Mesendoderm (in vitro differentiated cells): Measurements from ENCODE around the gene LRRC75A.
"Not testable (repeated sequence)": the region's sequence is repeated elsewhere in the genome, so short reads cannot be mapped to it uniquely, and the experiment has no call there.

ENCODE experiments used
- DNase-seq: peaks from one replicate; pipeline ENCODE4 v3.0.0; 2013
- H2AK5ac ChIP-seq: 2 replicates; pipeline ENCODE4 v1.6.1; 2013; ENCODE audit warnings: low read length, inconsistent platforms
- H2BK120ac ChIP-seq: 2 replicates; pipeline ENCODE4 v1.6.1; 2013; ENCODE audit warnings: low read depth, mild to moderate bottlenecking, low read length, moderate library complexity, mixed read lengths
- H2BK15ac ChIP-seq: replicated peaks from 2 replicates; pipeline ENCODE4 v1.6.1; 2013; ENCODE audit warnings: low read depth, mild to moderate bottlenecking, moderate library complexity
- H2BK5ac ChIP-seq: 2 replicates; pipeline ENCODE4 v1.6.1; 2013; ENCODE audit warnings: low read length, inconsistent platforms
- H3K18ac ChIP-seq: 2 replicates; pipeline ENCODE4 v1.6.1; 2013; ENCODE audit warnings: mild to moderate bottlenecking, low read length, mixed read lengths
- H3K23ac ChIP-seq: one replicate; pipeline ENCODE4 v1.6.1; 2013; ENCODE audit warnings: low read length
- H3K27ac ChIP-seq: 2 replicates; pipeline ENCODE4 v1.5.1; 2013; ENCODE audit warnings: low read depth, mild to moderate bottlenecking, inconsistent platforms, low read length, moderate library complexity
- H3K27me3 ChIP-seq: 2 replicates; pipeline ENCODE4 v1.6.1; 2013; ENCODE audit warnings: low read length, control low read depth, mild to moderate bottlenecking, inconsistent platforms; ENCODE audit not compliant: insufficient read depth, poor library complexity
- H3K36me3 ChIP-seq: 2 replicates; pipeline ENCODE4 v1.6.1; 2013; ENCODE audit warnings: low read length, inconsistent platforms; ENCODE audit not compliant: control insufficient read depth, insufficient read depth
- H3K4ac ChIP-seq: one replicate; pipeline ENCODE4 v1.6.1; 2013; ENCODE audit warnings: low read depth, mild to moderate bottlenecking, low read length, moderate library complexity
- H3K4me1 ChIP-seq: 2 replicates; pipeline ENCODE4 v1.6.1; 2013; ENCODE audit warnings: low read depth, low read length, inconsistent platforms; ENCODE audit not compliant: control insufficient read depth
- H3K4me2 ChIP-seq: 2 replicates; pipeline ENCODE4 v1.6.1; 2013; ENCODE audit warnings: low read length
- H3K4me3 ChIP-seq: 2 replicates; pipeline ENCODE4 v1.5.1; 2013; ENCODE audit warnings: mild to moderate bottlenecking, low read length
- H3K56ac ChIP-seq: one replicate; pipeline ENCODE4 v1.6.1; 2013; ENCODE audit warnings: low read length
- H3K79me1 ChIP-seq: 2 replicates; pipeline ENCODE4 v1.6.1; 2013; ENCODE audit warnings: low read length, inconsistent platforms
- H3K79me2 ChIP-seq: 2 replicates; pipeline ENCODE4 v1.6.1; 2013; ENCODE audit warnings: mild to moderate bottlenecking, low read length; ENCODE audit not compliant: control insufficient read depth, insufficient read depth
- H3K9ac ChIP-seq: 2 replicates; pipeline ENCODE4 v1.6.1; 2013; ENCODE audit warnings: low read length, inconsistent platforms
- H4K5ac ChIP-seq: one replicate; pipeline ENCODE4 v1.6.1; 2013; ENCODE audit warnings: low read length
- H4K8ac ChIP-seq: one replicate; pipeline ENCODE4 v1.6.1; 2013; ENCODE audit warnings: low read depth, mild to moderate bottlenecking, control low read depth, low read length, moderate library complexity
- WGBS: extraction: QIAGEN DNeasy Blood & Tissue Kit; methylation state at CpG from one replicate; pipeline ENCODE4 v1.1.7; 2013; ENCODE audit warnings: low lambda C conversion rate, missing lambda C conversion rate; ENCODE audit not compliant: insufficient coverage; ENCODE audit errors: extremely low coverage; 5-methylcytosine and 5-hydroxymethylcytosine counted together

LRRC75A gene

DNA sequence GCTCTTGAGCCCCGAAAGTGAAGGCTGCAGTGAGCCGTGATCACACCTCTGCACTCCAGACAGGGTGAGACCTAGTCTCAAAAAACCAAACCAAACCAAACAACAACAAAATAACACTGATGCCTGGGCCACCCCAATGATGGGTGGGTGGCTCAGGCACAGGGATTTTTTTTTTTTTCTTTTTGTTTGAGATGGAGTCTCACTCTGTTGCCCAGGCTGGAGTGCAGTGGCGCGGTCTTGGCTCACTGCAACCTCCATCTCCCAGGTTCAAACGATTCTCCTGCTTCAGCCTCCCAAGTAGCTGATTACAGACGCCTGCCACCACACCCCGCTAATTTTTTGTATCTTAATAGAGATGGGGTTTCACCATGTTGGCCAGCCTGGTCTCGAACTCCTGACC is 39.7 kb downstream of the LRRC75A start:
- not testable (repeated sequence) for H3K36me3 ChIP-seq, H2BK15ac ChIP-seq, H3K56ac ChIP-seq, H3K4me2 ChIP-seq, H4K8ac ChIP-seq, H3K9ac ChIP-seq, H3K18ac ChIP-seq, H3K4me3 ChIP-seq, H3K4ac ChIP-seq, H3K27ac ChIP-seq, H4K5ac ChIP-seq, H3K23ac ChIP-seq, H2BK5ac ChIP-seq, DNase-seq, H3K79me1 ChIP-seq, H2BK120ac ChIP-seq, H3K79me2 ChIP-seq, H3K4me1 ChIP-seq, H3K27me3 ChIP-seq, H2AK5ac ChIP-seq
- WGBS: no CpG with 5 or more reads among the region's 8 CpGs

DNA sequence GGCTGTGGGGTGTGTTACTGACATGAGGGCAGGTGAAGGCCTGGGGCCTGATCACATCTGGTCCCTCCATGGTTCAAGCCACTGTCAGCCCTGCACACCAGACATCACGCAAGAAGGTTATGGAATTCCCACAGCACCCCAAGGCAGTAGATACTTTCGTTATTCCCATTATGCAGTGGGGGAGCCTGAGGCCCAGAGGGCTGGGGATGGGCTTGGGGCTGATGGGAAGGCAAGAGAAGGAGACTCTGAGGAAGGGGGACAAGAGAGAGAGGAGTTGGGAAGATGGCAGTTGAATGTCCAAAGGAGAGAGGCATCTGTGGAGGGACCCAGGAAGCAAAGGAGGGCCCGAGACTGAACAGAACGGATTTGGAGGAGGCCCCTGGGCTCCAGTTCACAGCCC is 42.0 kb downstream of the LRRC75A start:
- H3K56ac ChIP-seq: no peak overlapping the region
- H3K4ac ChIP-seq: no peak overlapping the region
- no peak overlapping the region for H3K4me2 ChIP-seq
- H2BK15ac ChIP-seq: no peak overlapping the region
- no peak overlapping the region for H3K27ac ChIP-seq
- H3K36me3 ChIP-seq: peaks cover 4% of the 10 kb centered on the region
- no peak overlapping the region for H3K9ac ChIP-seq
- H3K79me1 ChIP-seq: no peaks in the 10 kb centered on the region
- no peaks in the 10 kb centered on the region for H3K79me2 ChIP-seq
- no peaks in the 10 kb centered on the region for H3K27me3 ChIP-seq
- no peak overlapping the region for H4K5ac ChIP-seq
- no CpG with 5 or more reads among the region's 4 CpGs for WGBS
- H2BK5ac ChIP-seq: no peak overlapping the region
- H3K18ac ChIP-seq: no peak overlapping the region
- no peak for DNase-seq
- H3K23ac ChIP-seq: no peak overlapping the region
- no peak overlapping the region for H3K4me3 ChIP-seq
- H2BK120ac ChIP-seq: no peak overlapping the region
- H3K4me1 ChIP-seq: no peaks in the 10 kb centered on the region
- H4K8ac ChIP-seq: no peak overlapping the region
- H2AK5ac ChIP-seq: no peak overlapping the region

DNA sequence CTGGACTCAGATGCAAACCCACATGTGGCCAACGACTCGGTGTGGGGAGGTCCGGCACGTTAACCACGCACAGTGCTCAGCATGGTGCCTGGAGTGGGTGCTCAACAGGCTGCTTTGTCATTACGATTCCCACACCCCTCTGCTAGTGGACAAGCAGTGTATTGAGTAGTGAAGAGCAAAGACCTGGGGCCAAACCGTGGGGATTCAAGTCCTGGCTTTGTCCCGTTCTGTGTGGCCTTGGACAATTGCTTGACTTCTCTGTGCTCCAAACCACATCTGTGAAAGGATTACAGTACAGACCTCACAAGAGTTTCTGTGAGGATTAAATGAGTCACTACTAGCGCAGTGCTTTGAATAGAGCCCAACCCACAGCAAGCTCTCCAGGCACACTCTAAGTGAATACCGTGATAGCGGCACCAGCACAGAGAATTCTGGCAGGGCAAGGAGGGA is 42.8 kb downstream of the LRRC75A start:
- no peak for DNase-seq
- H3K79me2 ChIP-seq: no peaks in the 10 kb centered on the region

DNA sequence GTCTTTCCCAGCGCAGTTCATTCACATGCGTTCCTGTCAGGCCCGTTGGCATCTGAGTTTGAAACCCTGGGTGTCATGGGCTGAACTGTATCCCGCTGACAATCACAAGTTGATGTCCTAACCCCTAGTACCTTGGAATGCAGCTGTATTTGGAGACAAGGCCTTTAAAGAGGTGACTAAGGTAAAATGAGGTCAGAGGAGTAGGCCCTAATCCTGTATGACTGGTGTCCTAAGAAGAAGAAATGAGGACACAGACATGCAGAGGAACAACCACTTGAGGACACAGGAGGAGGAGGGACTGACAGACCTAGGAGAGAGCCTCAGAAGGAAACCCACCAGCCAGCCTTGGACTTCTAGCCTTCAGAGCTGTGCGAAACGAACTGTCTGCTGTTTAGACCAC is 43.5 kb downstream of the LRRC75A start:
- no peak overlapping the region for H2BK15ac ChIP-seq
- H3K4me1 ChIP-seq: no peaks in the 10 kb centered on the region
- H3K18ac ChIP-seq: no peak overlapping the region
- no peak overlapping the region for H2AK5ac ChIP-seq
- H3K36me3 ChIP-seq: peaks cover 4% of the 10 kb centered on the region
- no CpG with 5 or more reads among the region's 6 CpGs for WGBS
- no peaks in the 10 kb centered on the region for H3K79me2 ChIP-seq
- no peak overlapping the region for H3K4ac ChIP-seq
- H3K23ac ChIP-seq: no peak overlapping the region
- no peak overlapping the region for H3K9ac ChIP-seq
- no peak overlapping the region for H3K56ac ChIP-seq
- H4K5ac ChIP-seq: no peak overlapping the region
- H3K4me2 ChIP-seq: no peak overlapping the region
- no peak overlapping the region for H3K27ac ChIP-seq
- H3K4me3 ChIP-seq: no peak overlapping the region
- no peak overlapping the region for H4K8ac ChIP-seq
- no peak overlapping the region for H2BK5ac ChIP-seq
- H2BK120ac ChIP-seq: no peak overlapping the region
- no peaks in the 10 kb centered on the region for H3K79me1 ChIP-seq
- no peaks in the 10 kb centered on the region for H3K27me3 ChIP-seq
- DNase-seq: no peak

More for the DNA sequence above, 42.8 kb downstream of the LRRC75A start:
- Histone ChIP-seq H3K18ac (no peak overlapping the region), H3K23ac (no peak overlapping the region), H3K56ac (no peak overlapping the region), H3K4me3 (no peak overlapping the region), H2BK15ac (no peak overlapping the region), H3K36me3 (peaks cover 4% of the 10 kb centered on the region), H4K8ac (no peak overlapping the region), H2BK120ac (no peak overlapping the region), H4K5ac (no peak overlapping the region), H3K27ac (no peak overlapping the region), H3K27me3 (no peaks in the 10 kb centered on the region), H2BK5ac (no peak overlapping the region), H2AK5ac (no peak overlapping the region), H3K4me1 (no peaks in the 10 kb centered on the region), H3K79me1 (no peaks in the 10 kb centered on the region), H3K4ac (no peak overlapping the region), H3K4me2 (no peak overlapping the region), H3K9ac (no peak overlapping the region)
- WGBS: no CpG with 5 or more reads among the region's 11 CpGs

DNA sequence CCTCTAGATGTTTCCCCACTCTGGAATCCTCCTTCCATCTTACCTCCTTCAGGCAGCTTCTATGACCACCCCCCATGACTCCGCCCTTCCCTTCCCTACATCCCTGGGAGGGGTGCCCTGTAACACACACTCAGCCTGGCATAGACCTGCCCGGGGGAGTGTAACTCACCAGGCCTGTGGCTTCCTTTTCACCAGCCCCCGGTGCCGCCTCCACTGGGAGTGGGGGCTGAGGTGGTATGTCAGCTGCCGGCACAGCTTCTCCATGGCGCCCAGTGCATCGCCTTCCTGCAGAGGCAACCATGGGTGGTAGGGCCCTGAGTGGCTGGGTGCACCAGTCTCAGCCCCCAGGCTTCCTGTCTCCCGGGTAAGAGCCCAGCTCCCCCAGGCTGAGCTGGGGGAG is 44.3 kb downstream of the LRRC75A start:
- Histone ChIP-seq H3K9ac (no peak overlapping the region), H3K18ac (no peak overlapping the region), H3K79me2 (no peaks in the 10 kb centered on the region), H4K8ac (no peak overlapping the region), H2AK5ac (no peak overlapping the region), H3K23ac (no peak overlapping the region), H2BK120ac (no peak overlapping the region), H4K5ac (no peak overlapping the region), H2BK15ac (no peak overlapping the region), H3K27me3 (no peaks in the 10 kb centered on the region), H3K4me2 (no peak overlapping the region), H3K27ac (no peak overlapping the region), H3K36me3 (peaks cover 6% of the 10 kb centered on the region), H3K4ac (no peak overlapping the region), H3K56ac (no peak overlapping the region), H3K4me1 (peaks cover 1% of the 10 kb centered on the region), H3K79me1 (peaks cover 2% of the 10 kb centered on the region), H2BK5ac (no peak overlapping the region), H3K4me3 (no peak overlapping the region)
- no peak for DNase-seq
- WGBS: no CpG with 5 or more reads among the region's 8 CpGs

DNA sequence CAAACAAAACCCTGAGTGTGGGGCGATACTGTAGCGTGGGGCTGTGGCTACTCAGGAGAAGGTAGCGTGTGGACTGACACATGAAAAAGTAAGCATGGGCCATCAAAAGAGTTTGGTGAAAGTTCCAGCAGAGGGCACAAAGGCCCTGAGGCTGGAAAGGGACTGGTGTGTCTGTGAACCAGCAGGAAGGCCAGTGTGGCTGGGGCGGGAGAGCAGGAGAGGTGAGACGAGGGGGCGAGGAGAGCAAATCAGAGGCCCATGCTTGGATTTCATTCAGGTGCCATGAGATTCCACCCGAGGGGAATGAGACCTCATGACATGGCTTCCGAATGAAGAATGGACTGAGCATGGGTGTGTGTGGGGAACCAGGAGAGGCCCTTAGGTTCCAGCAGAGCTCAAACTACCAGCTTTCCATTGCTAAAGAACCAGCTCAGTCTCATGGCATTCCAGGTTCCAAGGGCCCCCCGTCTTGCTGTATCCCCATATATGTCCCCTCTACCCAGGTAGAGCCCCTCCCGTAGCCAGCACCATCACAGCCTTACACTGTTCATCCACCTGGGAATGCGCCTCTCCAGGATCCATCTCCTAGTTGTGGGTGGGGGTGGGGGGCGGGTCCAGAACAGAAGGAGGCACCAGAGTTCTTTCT is 45.5 kb downstream of the LRRC75A start:
- no peak overlapping the region for H3K18ac ChIP-seq
- no peak overlapping the region for H3K56ac ChIP-seq
- peaks cover 16% of the 10 kb centered on the region for H3K36me3 ChIP-seq
- no peak overlapping the region for H4K5ac ChIP-seq
- H3K4ac ChIP-seq: no peak overlapping the region
- H3K79me2 ChIP-seq: no peaks in the 10 kb centered on the region
- peaks cover 5% of the 10 kb centered on the region for H3K79me1 ChIP-seq
- no peak overlapping the region for H2AK5ac ChIP-seq
- H3K23ac ChIP-seq: no peak overlapping the region
- peaks cover 5% of the 10 kb centered on the region for H3K4me1 ChIP-seq
- WGBS: no CpG with 5 or more reads among the region's 12 CpGs
- H3K27me3 ChIP-seq: no peaks in the 10 kb centered on the region
- no peak overlapping the region for H2BK15ac ChIP-seq
- H4K8ac ChIP-seq: no peak overlapping the region
- H3K9ac ChIP-seq: no peak overlapping the region
- no peak overlapping the region for H3K27ac ChIP-seq
- H3K4me2 ChIP-seq: no peak overlapping the region
- H3K4me3 ChIP-seq: no peak overlapping the region
- no peak overlapping the region for H2BK120ac ChIP-seq
- peak; percentile 80 for DNase-seq
- H2BK5ac ChIP-seq: no peak overlapping the region
